Activated gamma-delta T cell treated with Interleukin-2 at 50 U/mL for 16 hours (primary cell): ENCODE results near the gene PKNOX2.

Experiments
- DNase-seq: peaks from one replicate; pipeline ENCODE4 v3.0.0-alpha.2; 2020

The PKNOX2 gene

DNA sequence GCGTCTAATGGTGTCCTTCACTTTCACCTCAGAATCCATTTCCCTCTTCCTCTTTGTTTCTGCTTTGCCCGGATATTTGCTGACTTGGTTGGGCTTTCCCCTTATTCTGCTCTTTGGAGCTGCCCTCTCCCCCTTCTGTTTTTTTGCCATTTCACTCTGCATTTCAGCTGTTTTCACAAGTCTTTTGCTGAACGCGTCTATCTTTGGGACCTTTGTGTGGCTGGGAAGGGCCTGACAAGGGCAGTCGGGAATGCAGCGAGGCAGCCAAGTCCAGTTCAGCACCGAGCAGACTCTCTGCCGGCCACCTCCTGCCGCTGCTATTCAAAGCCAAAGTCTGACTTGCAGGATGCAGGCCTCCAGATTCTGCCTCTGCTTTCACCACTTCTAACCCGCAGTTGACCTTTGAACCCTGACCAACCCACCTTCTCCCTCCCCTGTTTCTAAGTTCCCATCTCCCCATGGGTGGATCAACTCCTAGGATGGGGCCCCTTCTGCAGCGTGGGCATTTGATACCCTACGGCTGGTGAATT is 293.3 kb downstream of the PKNOX2 start:
- no peak for DNase-seq

DNA sequence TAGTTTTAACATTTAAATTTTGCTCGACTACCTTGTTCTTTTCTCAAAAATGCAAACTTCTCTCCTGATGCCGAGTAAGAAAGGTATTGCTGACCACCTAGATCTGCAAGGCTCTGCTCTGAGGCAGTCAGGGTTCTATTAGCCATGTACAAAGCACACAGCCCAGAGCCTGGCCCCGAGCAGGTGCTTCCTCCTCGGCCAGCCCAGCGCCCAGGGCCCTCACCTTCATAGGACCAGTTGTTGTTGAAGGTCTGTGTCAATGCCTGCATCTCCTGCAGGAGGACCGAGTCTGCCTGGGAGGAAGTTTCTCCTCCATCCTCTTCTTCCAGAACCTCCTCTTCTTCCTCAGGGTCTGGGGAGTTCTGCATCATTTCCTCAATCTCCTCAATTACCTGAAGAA is 295.7 kb downstream of the PKNOX2 start:
- DNase-seq = no peak

DNA sequence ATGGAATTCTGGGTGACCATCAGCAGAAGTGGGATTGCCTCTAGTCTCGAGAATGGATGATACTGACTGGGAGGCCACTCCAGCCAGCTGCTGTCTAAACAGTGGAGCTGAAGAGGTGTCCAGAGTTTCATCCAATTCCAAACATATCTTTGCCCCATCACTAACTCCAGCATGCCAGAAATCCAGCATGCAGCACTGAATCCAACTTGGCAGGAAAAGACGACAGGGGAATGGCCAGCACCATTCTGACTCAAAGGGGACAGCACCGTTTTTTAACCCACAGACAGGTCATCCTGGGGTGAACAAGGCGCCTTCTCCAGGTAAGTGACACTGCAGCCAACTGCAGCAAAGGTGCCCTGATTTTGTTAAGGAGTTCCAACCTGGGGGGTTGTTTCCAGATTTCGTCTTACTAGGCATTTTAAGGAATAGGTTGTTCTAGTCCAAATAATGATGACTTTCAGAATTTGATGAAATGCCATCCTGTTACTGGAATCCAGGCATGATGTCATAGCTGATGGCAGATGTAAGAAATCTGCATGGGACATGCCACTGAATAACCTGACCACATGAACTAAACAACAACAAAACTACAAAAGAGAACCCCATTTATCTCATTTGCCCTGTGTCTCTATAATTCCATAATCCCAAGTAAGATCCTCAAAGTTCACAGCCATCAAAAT is 299.2 kb downstream of the PKNOX2 start:
- DNase-seq = no peak

DNA sequence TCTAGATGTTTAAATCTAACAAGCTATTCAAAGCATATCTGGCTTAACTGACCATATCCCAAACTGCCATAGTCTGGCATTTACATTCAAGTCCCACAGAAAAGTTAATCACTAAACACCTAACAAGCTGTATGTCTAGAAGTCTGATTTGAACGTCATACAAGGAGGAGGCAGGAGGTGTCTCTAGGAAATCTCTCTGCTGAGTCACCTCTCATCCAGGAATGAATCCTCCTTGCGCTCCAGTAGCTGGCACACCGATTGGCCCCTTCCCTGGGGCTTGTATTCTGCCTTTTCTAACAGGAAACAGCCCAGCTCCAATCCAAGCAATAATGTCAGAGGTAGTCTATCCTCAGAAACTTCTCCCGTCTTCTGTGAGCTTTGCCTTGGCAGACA is 299.7 kb downstream of the PKNOX2 start:
- DNase-seq = no peak

DNA sequence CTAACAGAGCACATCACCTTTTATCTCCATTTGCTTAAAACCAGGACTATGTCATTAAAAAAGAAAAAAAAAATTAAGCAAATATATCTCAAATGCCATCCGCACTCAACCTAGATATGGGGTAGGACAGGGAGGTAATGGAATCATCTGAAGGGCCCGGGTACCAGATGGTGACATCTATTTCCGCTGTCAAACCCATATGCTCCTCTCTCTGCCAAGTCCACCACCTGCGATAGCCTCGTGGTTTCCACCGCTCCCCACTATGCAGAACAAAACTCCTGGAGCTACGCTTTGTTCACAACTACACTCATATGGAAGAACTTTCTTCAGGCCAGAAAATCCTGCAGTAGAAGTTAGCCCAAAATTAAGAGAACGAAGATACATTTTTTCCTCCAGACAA is 300.1 kb downstream of the PKNOX2 start:
- no peak for DNase-seq

DNA sequence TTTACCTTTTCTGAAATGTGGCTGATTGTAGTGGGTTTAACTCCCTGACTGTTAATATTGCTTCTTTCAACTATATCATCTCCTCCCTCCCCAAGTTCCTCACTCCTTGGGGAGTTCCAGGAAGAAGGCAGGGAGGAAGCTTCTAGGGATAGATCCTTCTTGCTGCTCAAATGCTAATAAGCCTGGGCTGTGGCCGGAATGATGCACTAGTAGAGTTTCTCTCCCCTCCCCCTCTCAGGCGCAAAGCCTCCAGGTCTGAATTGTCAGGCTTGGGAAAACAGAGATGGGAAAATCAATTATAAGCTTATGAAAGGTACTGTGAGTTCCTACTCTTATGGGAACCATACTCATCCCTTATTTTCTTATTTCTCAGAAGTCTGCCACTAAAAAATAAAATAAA is 300.7 kb downstream of the PKNOX2 start:
- no peak for DNase-seq

DNA sequence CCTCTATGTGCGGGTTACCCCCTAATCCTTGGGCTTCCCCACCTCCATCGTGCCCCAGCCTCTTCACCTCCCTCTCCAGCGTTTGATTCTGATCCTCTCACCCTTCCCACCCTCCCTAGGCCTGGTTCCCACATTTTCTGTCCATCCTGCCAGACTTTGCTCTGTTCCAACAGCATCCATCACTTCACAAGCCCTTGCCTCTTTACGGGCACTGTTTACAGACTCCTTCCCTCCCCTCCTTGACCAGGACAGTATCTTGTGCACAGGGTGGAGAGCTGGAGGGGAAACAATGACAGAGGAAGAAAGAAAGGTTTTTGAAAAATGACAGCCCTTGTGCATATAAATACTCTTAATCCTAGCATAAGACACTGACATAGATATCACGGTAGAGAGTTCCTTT is 301.1 kb downstream of the PKNOX2 start:
- DNase-seq = no peak

DNA sequence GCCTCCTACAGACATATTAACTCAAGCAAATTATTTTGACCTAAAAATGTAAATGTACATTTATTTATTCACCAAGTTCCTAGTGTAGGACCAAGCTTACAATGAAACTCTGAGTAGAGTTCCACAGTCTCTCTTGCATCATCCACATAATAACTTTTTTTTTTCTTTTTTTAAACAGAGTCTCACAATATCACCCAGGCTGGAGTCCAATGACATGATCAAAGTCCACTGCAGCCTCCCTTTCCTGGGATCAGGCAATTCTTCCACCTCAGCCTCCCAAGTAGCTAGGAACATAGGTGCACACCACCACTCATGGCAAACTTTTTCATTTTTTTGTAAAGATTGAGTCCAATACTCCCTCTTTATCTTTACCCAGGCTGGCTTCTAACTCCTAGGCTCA is 303.5 kb downstream of the PKNOX2 start:
- DNase-seq = no peak

DNA sequence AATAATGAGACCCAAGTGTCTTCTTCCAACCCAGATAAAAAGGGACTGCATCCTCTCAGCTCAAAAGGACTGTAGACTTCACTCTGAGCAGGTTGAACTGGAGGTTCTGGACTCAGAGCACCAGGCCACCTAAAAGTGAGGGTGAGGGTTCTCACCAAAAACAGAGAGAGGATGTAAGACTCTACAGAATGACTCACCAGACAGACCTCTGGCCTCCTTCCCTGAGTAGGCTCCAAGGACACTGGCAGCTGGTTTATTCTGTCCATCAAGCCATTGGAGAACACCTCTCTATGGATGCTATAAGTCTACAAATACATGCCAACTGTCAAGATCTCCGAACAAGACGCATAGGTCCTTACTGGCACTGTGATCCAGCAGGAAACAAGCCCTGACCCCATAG is 304.3 kb downstream of the PKNOX2 start:
- no peak for DNase-seq

DNA sequence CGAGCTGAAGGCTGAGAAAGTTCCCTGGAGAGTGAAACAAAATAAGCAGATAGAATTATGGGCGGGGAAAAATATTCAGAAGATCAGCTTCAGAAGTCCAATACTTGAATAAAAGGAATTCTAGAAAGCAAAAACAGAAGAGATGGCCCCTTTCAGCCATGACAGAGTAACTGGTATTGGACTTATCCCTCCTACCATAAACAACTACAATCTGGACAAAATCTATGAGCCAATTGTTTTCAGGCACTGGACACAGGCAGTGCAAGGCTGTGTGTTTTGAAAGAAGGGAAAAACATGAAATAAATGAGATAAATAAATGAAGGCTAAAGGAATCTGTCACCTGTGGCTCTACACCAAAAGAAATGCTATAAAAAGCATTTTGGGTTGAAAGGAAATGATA is 305.8 kb downstream of the PKNOX2 start:
- DNase-seq = no peak

DNA sequence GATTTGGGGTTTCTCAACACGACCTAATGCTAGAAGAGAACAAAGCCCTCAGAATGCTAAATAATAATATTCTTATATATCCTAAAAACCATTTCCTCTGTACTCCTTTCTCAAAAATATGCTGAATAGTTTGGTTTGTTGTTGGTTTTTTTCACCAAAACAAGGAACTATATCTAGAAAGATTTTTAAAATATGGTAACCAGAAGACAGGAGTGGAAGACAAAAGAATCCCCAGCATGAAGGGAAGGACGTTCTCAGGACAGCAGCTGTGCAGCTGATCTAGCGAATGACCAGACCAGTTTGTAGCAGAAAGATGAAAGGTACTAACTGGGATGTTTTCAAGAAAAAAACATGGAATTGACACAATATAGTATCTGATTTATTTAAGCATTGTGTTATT is 312.2 kb downstream of the PKNOX2 start:
- no peak for DNase-seq

DNA sequence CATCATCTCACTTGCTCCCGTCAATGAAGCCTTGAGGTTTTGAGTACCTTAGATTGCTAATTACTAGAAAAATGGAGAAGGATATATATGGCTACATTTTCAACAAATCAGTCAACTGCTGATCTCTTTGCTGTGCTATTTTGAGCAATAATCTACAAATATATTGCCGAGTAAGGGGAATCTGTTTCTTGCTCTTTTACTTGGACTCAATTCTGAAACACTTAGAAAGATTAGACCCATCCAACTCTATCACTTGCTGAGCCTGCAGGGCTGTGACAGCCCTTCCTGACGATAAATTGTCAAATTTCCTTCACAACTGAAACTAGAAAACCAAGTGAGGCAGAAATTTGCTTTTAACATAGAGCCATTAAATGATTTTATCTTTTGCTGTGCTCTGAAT is 314.6 kb downstream of the PKNOX2 start:
- DNase-seq = no peak

DNA sequence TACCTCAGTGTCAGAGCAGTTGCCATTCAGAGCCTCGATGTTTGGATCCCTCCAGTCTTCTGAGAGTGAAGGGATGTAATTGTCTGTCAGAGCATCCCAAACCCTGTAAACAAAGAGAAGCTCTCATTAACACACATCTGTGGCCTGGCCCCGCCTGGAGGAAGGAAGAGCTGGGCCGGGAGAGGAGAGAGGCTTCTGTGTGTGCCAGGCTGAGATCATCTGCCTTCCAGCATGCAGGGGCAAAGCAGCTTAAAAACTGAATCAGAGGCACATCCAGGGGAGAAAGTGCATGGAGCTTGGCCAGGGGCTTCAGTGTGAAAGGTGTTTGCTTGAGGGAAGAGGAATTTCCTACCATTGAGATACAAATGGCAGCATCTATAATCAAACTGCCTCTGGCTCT is 317.0 kb downstream of the PKNOX2 start:
- no peak for DNase-seq
